HCT116 (cell line): ENCODE data around the gene AKAP13.

Source experiments
- CTCF ChIP-seq, 3 experiments: fragments of 200-600 bp in 1 of 3; sonication (generic) in 1 of 3; IDR thresholded peaks in 2 of 3; conservative IDR thresholded peaks in 1 of 3; 2 replicates each; pipeline ENCODE4 v1.5.1; 2012 to 2017; ENCODE audit warnings: low read depth in 2 of 3, low read length in 2 of 3, antibody characterized with exemption in 1 of 3, borderline replicate concordance in 1 of 3, control low read depth in 1 of 3, mild to moderate bottlenecking in 1 of 3, mixed read lengths in 1 of 3, mixed run types in 1 of 3, moderate library complexity in 1 of 3; ENCODE audit not compliant: insufficient read depth in 1 of 3
- EZH2 ChIP-seq: fragments of 200-600 bp; sonication (generic); IDR thresholded peaks from 2 replicates; pipeline ENCODE4 v1.6.1; 2017; ENCODE audit warnings: antibody characterized with exemption, mixed run types
- JUND ChIP-seq: IDR thresholded peaks from 2 replicates; pipeline ENCODE4 v1.6.1; 2012

- TF ChIP-seq EZH2 (no peak), JUND (peak; percentile 36; the same call in 1 of the 2 replicates), CTCF (IDR thresholded peaks at IDR 0.05 in 2 of 3, conservative IDR thresholded peaks at IDR 0.05 in 1 of 3; ENCODE audit: borderline replicate concordance in 1 of 3, insufficient read depth in 1 of 3, low read depth in 2 of 3, low read length in 2 of 3) (no peak)
These were observed 207.5 kb downstream of the AKAP13 start for GRCh38 chr15:85587707-85588411.
